HPDE6-E6E7 (cell line): ENCODE measurements around the gene ZNF516.
"Not testable (repeated sequence)": the region's sequence is repeated elsewhere in the genome, so short reads cannot be mapped to it uniquely, and the experiment has no call there.

Experiments used
- DNase-seq: peaks from one replicate; pipeline ENCODE4 v3.0.0; 2011; ENCODE audit warnings: missing footprints; ENCODE audit errors: extremely low spot score

ZNF516 gene

GRCh38 chr18:76495006-76495370 lies at the start of gene ZNF516:
ZNF516 (minus strand) TSS chr18:76495242; CDS start chr18:76443054, 52,188 bp downstream.
- no peak for DNase-seq

GRCh38 chr18:76538846-76539245 lies 43.8 kb upstream of the ZNF516 start:
- no peak for DNase-seq

GRCh38 chr18:76537621-76538020 lies 42.6 kb upstream of the ZNF516 start:
- no peak for DNase-seq

GRCh38 chr18:76536593-76536992 lies 41.6 kb upstream of the ZNF516 start:
- DNase-seq, result not testable (repeated sequence)

GRCh38 chr18:76532875-76533274 lies 37.8 kb upstream of the ZNF516 start:
- DNase-seq, result no peak

GRCh38 chr18:76530846-76531245 lies 35.8 kb upstream of the ZNF516 start:
- no peak for DNase-seq

GRCh38 chr18:76530391-76530790 lies 35.3 kb upstream of the ZNF516 start:
- no peak for DNase-seq

GRCh38 chr18:76529433-76529811 lies 34.4 kb upstream of the ZNF516 start:
- DNase-seq, result no peak

- peak; percentile 25 for DNase-seq
Measured at GRCh38 chr18:76528477-76529432, 33.7 kb upstream of the ZNF516 start.

GRCh38 chr18:76525911-76526310 lies 30.9 kb upstream of the ZNF516 start:
- DNase-seq, result no peak

GRCh38 chr18:76524900-76525698 lies 30.1 kb upstream of the ZNF516 start:
- peak; percentile 67 for DNase-seq

- no peak for DNase-seq
Measured at GRCh38 chr18:76524477-76524876, 29.4 kb upstream of the ZNF516 start.

- no peak for DNase-seq
Measured at GRCh38 chr18:76522551-76522950, 27.5 kb upstream of the ZNF516 start.

GRCh38 chr18:76522122-76522503 lies 27.1 kb upstream of the ZNF516 start:
- DNase-seq, result no peak

GRCh38 chr18:76521417-76522121 lies 26.5 kb upstream of the ZNF516 start:
- no peak for DNase-seq

- DNase-seq, result no peak
Measured at GRCh38 chr18:76518860-76519538, 24.0 kb upstream of the ZNF516 start.

- no peak for DNase-seq
Measured at GRCh38 chr18:76518123-76518859, 23.2 kb upstream of the ZNF516 start.

GRCh38 chr18:76515576-76515975 lies 20.5 kb upstream of the ZNF516 start:
- DNase-seq, result no peak

GRCh38 chr18:76514573-76514972 lies 19.5 kb upstream of the ZNF516 start:
- no peak for DNase-seq

GRCh38 chr18:76507830-76508385 lies 12.9 kb upstream of the ZNF516 start:
- DNase-seq, result no peak
